Cortex of kidney (tissue), 1 donor: ENCODE measurements around the gene CHD3.
"Not testable (repeated sequence)": the region's sequence is repeated elsewhere in the genome, so short reads cannot be mapped to it uniquely, and the experiment has no call there.

Source experiments
- DNase-seq: peaks from one replicate; lab custom pipeline; 2025; lab: John Stamatoyannopoulos, UW

Gene CHD3

GRCh38 chr17:7849751-7850504 lies 38.7 kb upstream of the CHD3 start:
- no peak for DNase-seq

- no peak for DNase-seq
Measured at GRCh38 chr17:7850701-7851437, 37.7 kb upstream of the CHD3 start.

GRCh38 chr17:7851438-7852261 lies 36.9 kb upstream of the CHD3 start:
- no peak for DNase-seq

GRCh38 chr17:7852262-7852670 lies 36.3 kb upstream of the CHD3 start:
- no peak for DNase-seq

GRCh38 chr17:7852919-7853690 lies 35.5 kb upstream of the CHD3 start:
- DNase-seq, result no peak

GRCh38 chr17:7853691-7854038 lies 34.9 kb upstream of the CHD3 start:
- DNase-seq, result no peak

GRCh38 chr17:7854078-7854777 lies 34.4 kb upstream of the CHD3 start:
- DNase-seq, result no peak

- no peak for DNase-seq
Measured at GRCh38 chr17:7854851-7855659, 33.5 kb upstream of the CHD3 start, which contains the start of gene TMEM88. TMEM88 (plus strand) TSS chr17:7855066; CDS start chr17:7855075, 9 bp downstream.

- DNase-seq, result no peak
Measured at GRCh38 chr17:7855660-7856010, 33.0 kb upstream of the CHD3 start.

- no peak for DNase-seq
Measured at GRCh38 chr17:7856011-7856810, 32.4 kb upstream of the CHD3 start.

GRCh38 chr17:7856811-7857712 lies 31.5 kb upstream of the CHD3 start, which contains the start of gene NAA38:
NAA38 (minus strand) TSS chr17:7857559; CDS start chr17:7857463, 96 bp downstream.
- DNase-seq, result no peak

GRCh38 chr17:7857713-7858521 lies 30.7 kb upstream of the CHD3 start, which contains the start of gene CYB5D1:
CYB5D1 (plus strand) TSS chr17:7858003; CDS start chr17:7858135, 132 bp downstream.
- no peak for DNase-seq

- no peak for DNase-seq
Measured at GRCh38 chr17:7858522-7858810, 30.1 kb upstream of the CHD3 start.

GRCh38 chr17:7859028-7859427 lies 29.6 kb upstream of the CHD3 start:
- no peak for DNase-seq

- DNase-seq, result no peak
Measured at GRCh38 chr17:7862692-7863437, 25.7 kb upstream of the CHD3 start.

GRCh38 chr17:7864384-7864783 lies 24.2 kb upstream of the CHD3 start:
- DNase-seq, result not testable (repeated sequence)
